Spleen (tissue), 11 donors: ENCODE data around the gene TTLL9. TPM values are rescaled to one million over a fixed set of nuclear protein-coding genes. Genes with fewer than 3 reads are reported as not detected.

Experiments
- DNase-seq: peaks from one replicate; pipeline ENCODE4 v3.0.0-alpha.2; 2020
- H3K27ac ChIP-seq, 8 donors: fragments of 200-600 bp; sonication (generic) in 7 of 8; 1 replicate in 4 of 8; 2 replicates in 4 of 8; pipeline versions ENCODE4 v1.5.0 to v1.8.0; 2016 to 2021; ENCODE audit warnings: inconsistent platforms in 4 of 8, mild to moderate bottlenecking in 4 of 8, moderate library complexity in 1 of 8
- H3K27me3 ChIP-seq, 7 donors: fragments of 200-600 bp; sonication (generic) in 6 of 7; replicated peaks in 1 of 7; 1 replicate in 4 of 7; 2 replicates in 3 of 7; pipeline versions ENCODE4 v1.5.0 to v1.8.0; 2016 to 2021; ENCODE audit warnings: inconsistent platforms in 3 of 7, mild to moderate bottlenecking in 1 of 7
- H3K36me3 ChIP-seq, 6 donors: fragments of 200-600 bp; sonication (generic) in 5 of 6; 1 replicate in 4 of 6; 2 replicates in 2 of 6; pipeline versions ENCODE4 v1.5.0 to v1.8.0; 2016 to 2021; ENCODE audit warnings: inconsistent platforms in 2 of 6
- H3K4me1 ChIP-seq, 6 donors: fragments of 200-600 bp; sonication (generic) in 5 of 6; 1 replicate in 3 of 6; 2 replicates in 3 of 6; pipeline versions ENCODE4 v1.5.0 to v1.8.0; 2016 to 2021; ENCODE audit warnings: inconsistent platforms in 3 of 6
- H3K4me3 ChIP-seq, 8 donors: fragments of 200-600 bp; sonication (generic) in 7 of 8; 1 replicate in 4 of 8; 2 replicates in 4 of 8; pipeline versions ENCODE4 v1.5.0 to v1.8.0; 2016 to 2021; ENCODE audit warnings: inconsistent platforms in 4 of 8, mild to moderate bottlenecking in 4 of 8, moderate library complexity in 2 of 8
- H3K9me3 ChIP-seq, 8 donors: fragments of 200-600 bp; sonication (generic) in 7 of 8; 1 replicate in 4 of 8; 2 replicates in 4 of 8; pipeline versions ENCODE4 v1.5.0 to v1.8.0; 2016 to 2021; ENCODE audit warnings: inconsistent platforms in 4 of 8
- CTCF ChIP-seq, 11 experiments: fragments of 200-600 bp in 7 of 11; fragments of 450-650 bp in 4 of 11; sonication (generic) in 4 of 11; IDR thresholded peaks in 8 of 11; conservative IDR thresholded peaks in 3 of 11; 1 replicate in 7 of 11; 2 replicates in 4 of 11; pipeline versions ENCODE4 v1.4.0 to v1.8.0; 2016 to 2021; ENCODE audit warnings: antibody characterized with exemption in 11 of 11, inconsistent platforms in 4 of 11, mild to moderate bottlenecking in 1 of 11
- POLR2A ChIP-seq, 3 donors: fragments of 450-650 bp; IDR thresholded peaks; one replicate each; pipeline ENCODE4 v1.5.1; 2017; ENCODE audit warnings: antibody characterized with exemption in 3 of 3, mild to moderate bottlenecking in 1 of 3
- POLR2AphosphoS5 ChIP-seq, 3 donors: sonication (generic); formaldehyde crosslinking; IDR thresholded peaks; one replicate each; pipeline ENCODE4 v1.5.1; 2017; ENCODE audit warnings: antibody characterized with exemption in 3 of 3
- WGBS, 5 donors: extraction: QIAGEN DNeasy Blood & Tissue Kit in 3 of 5; methylation state at CpG; one replicate each; pipeline versions ENCODE4 v1.1.5 to v1.1.7; 2013 to 2018; 5-methylcytosine and 5-hydroxymethylcytosine counted together
- intact Hi-C: fragments of 100-400 bp; cut with DNase I; formaldehyde crosslinking; loops from one replicate; pipeline ENCODE4 v1.15.0; 2023; ENCODE audit warnings: low total_unique reads
- polyA plus RNA-seq, 3 donors: library from polyadenylated mRNA; stranded (reverse); fragments of 200-250 nt; gene quantifications; one replicate each; pipeline ENCODE4 v1.2.1, GENCODE V29; 2013
- total RNA-seq, 7 donors: library from RNA; depleted of rRNA in 3 of 7; stranded (reverse); fragments of >200 nt in 3 of 7; fragmentation: NEBNext Ultra II Directional in 4 of 7; extraction: Animal tissue kit (Norgen Biotek cat#: 25700) in 4 of 7; gene quantifications; one replicate each; pipeline versions ENCODE4 v1.1.0 to v1.2.1, GENCODE V29; 2016 to 2021
- donor health status: healthy with polysubstance abuse.
- donor health status: DM: no; HTN: no; CAD: no; lungs with moderate emphysema.
- donor health status: DM: no; HTN: no; CAD: no.
- donor health status: Bipolar disorder and iron deficiency.
- donor health status: healthy.
- donor health status: DM: no; HTN: no; CAD: no.
- donor health status: DM: yes; HTN: yes; CAD: no.

The TTLL9 gene
- total and polyA plus RNA-seq, 10 donors = 0.22 to 0.79 (median 0.33) TPM

GRCh38 chr20:31933698-31934097 lies 63.3 kb downstream of the TTLL9 start:
- intact Hi-C loops = no loop called here
- H3K4me3 ChIP-seq = no peak overlapping the region
- no peaks in the 10 kb centered on the region for H3K4me1 ChIP-seq
- DNase-seq = no peak
- H3K27me3 ChIP-seq = peaks cover 0 to 5% (median 0%) of the 10 kb centered on the region in 7 donors
- no peaks in the 10 kb centered on the region for H3K36me3 ChIP-seq
- no peaks in the 10 kb centered on the region for H3K9me3 ChIP-seq
- TF ChIP-seq POLR2AphosphoS5 (IDR thresholded peaks at IDR 0.05) (no peak), CTCF (IDR thresholded peaks at IDR 0.05 in 8 of 11, conservative IDR thresholded peaks at IDR 0.05 in 3 of 11) (no peak), POLR2A (IDR thresholded peaks at IDR 0.05) (no peak)
- WGBS, 5 donors = 81 to 95% (median 88%) methylated on average over 8 to 10 of the region's 10 CpGs
- H3K27ac ChIP-seq = no peak overlapping the region

GRCh38 chr20:31934491-31934890 lies 64.1 kb downstream of the TTLL9 start:
- TF ChIP-seq CTCF (IDR thresholded peaks at IDR 0.05 in 8 of 11, conservative IDR thresholded peaks at IDR 0.05 in 3 of 11) (no peak), POLR2AphosphoS5 (IDR thresholded peaks at IDR 0.05) (no peak), POLR2A (IDR thresholded peaks at IDR 0.05) (no peak)
- intact Hi-C loops = no loop called here
- no peak for DNase-seq

GRCh38 chr20:31934968-31935764 lies 64.7 kb downstream of the TTLL9 start:
- no peaks in the 10 kb centered on the region for H3K27me3 ChIP-seq
- no peaks in the 10 kb centered on the region for H3K36me3 ChIP-seq
- no peaks in the 10 kb centered on the region for H3K4me1 ChIP-seq
- H3K4me3 ChIP-seq = no peak overlapping the region
- no peak for TF ChIP-seq POLR2AphosphoS5 (IDR thresholded peaks at IDR 0.05)
- TF ChIP-seq POLR2A (IDR thresholded peaks at IDR 0.05) = no peak
- TF ChIP-seq CTCF (IDR thresholded peaks at IDR 0.05 in 8 of 11, conservative IDR thresholded peaks at IDR 0.05 in 3 of 11) = no peak
- intact Hi-C loops = no loop called here
- no peak overlapping the region for H3K27ac ChIP-seq
- no peak for DNase-seq
- no peaks in the 10 kb centered on the region for H3K9me3 ChIP-seq
- 66 to 71% (median 68%) methylated on average over 7 to 8 of the region's 8 CpGs for WGBS, 5 donors

More at GRCh38 chr20:31934491-31934890, 64.1 kb downstream of the TTLL9 start:
- H3K36me3 ChIP-seq = no peaks in the 10 kb centered on the region
- 83 to 94% (median 91%) methylated on average over 14 of the region's 14 CpGs for WGBS, 5 donors
- H3K4me3 ChIP-seq = no peak overlapping the region
- no peak overlapping the region for H3K27ac ChIP-seq
- H3K27me3 ChIP-seq = peaks cover 0 to 5% (median 0%) of the 10 kb centered on the region in 7 donors
- H3K9me3 ChIP-seq = no peaks in the 10 kb centered on the region
- no peaks in the 10 kb centered on the region for H3K4me1 ChIP-seq

GRCh38 chr20:31936420-31936819 lies 66.0 kb downstream of the TTLL9 start:
- TF ChIP-seq POLR2A (IDR thresholded peaks at IDR 0.05) = no peak
- no peak overlapping the region for H3K4me3 ChIP-seq
- no peaks in the 10 kb centered on the region for H3K4me1 ChIP-seq
- no peak overlapping the region for H3K27ac ChIP-seq
- intact Hi-C loops = no loop called here
- no peaks in the 10 kb centered on the region for H3K9me3 ChIP-seq
- H3K36me3 ChIP-seq = no peaks in the 10 kb centered on the region
- H3K27me3 ChIP-seq = no peaks in the 10 kb centered on the region
- 78 to 93% (median 86%) methylated on average over 4 of the region's 4 CpGs for WGBS, 5 donors
- no peak for DNase-seq
